HEK293 (cell line): ENCODE data around the gene OR52K1.

ENCODE experiments used
- CTCF ChIA-PET: fragments of 350-600 bp; formaldehyde crosslinking; extraction: SDS; loops from one replicate; lab custom pipeline; 2021; ENCODE audit warnings: antibody characterized with exemption; lab: Yijun Ruan, JAX
- POLR2A ChIA-PET: fragments of 300-600 bp; formaldehyde crosslinking; extraction: SDS; loops from one replicate; lab custom pipeline; 2020; ENCODE audit warnings: antibody characterized with exemption, inconsistent platforms; lab: Yijun Ruan, JAX
- H3K27ac ChIP-seq: fragments of 200-500 bp; sonication (Bioruptor generic); 2 replicates; pipeline ENCODE4 v1.5.1; 2014; ENCODE audit warnings: low read depth, low read length, control low read depth, inconsistent platforms; ENCODE audit errors: extremely low read depth
- H3K36me3 ChIP-seq, 2 experiments: fragments of 200-500 bp in 1 of 2; sonication (Bioruptor generic) in 1 of 2; 1 replicate in 1 of 2; 2 replicates in 1 of 2; pipeline ENCODE4 v1.5.1; 2014 to 2017; ENCODE audit warnings: inconsistent platforms in 2 of 2, low read length in 2 of 2; ENCODE audit not compliant: control insufficient read depth in 2 of 2, insufficient read depth in 1 of 2
- H3K4me1 ChIP-seq: fragments of 200-500 bp; sonication (Bioruptor generic); 2 replicates; pipeline ENCODE4 v1.5.1; 2014; ENCODE audit warnings: mild to moderate bottlenecking, low read length, inconsistent platforms; ENCODE audit not compliant: control insufficient read depth, insufficient read depth
- H3K4me3 ChIP-seq: 2 replicates; pipeline ENCODE4 v1.5.1; 2011; ENCODE audit warnings: low read depth, mild to moderate bottlenecking, control low read depth, low read length, moderate library complexity
- H3K9me3 ChIP-seq: fragments of 200-500 bp; sonication (Bioruptor generic); 2 replicates; pipeline ENCODE4 v1.5.1; 2014; ENCODE audit warnings: low read depth, low read length, inconsistent platforms; ENCODE audit not compliant: control insufficient read depth, insufficient read depth
- GLI2 ChIP-seq: fragments of 450-650 bp; formaldehyde crosslinking; IDR thresholded peaks from 2 replicates; pipeline ENCODE4; 2017; ENCODE audit warnings: missing biosample characterization, missing genetic modification characterization, low read depth, borderline replicate concordance
- PRDM1 ChIP-seq: fragments of 450-650 bp; formaldehyde crosslinking; IDR thresholded peaks from 2 replicates; pipeline ENCODE4; 2016; ENCODE audit warnings: missing biosample characterization, missing genetic modification characterization
- ZNF202 ChIP-seq: fragments of 450-650 bp; formaldehyde crosslinking; IDR thresholded peaks from 2 replicates; pipeline ENCODE4 v1.5.1; 2016; ENCODE audit warnings: missing biosample characterization, missing genetic modification characterization, borderline replicate concordance
- ZNF366 ChIP-seq: fragments of 450-650 bp; formaldehyde crosslinking; conservative IDR thresholded peaks from 2 replicates; pipeline ENCODE4 v1.5.1; 2016; ENCODE audit warnings: missing biosample characterization, missing genetic modification characterization
- ZNF501 ChIP-seq: fragments of 450-650 bp; formaldehyde crosslinking; IDR thresholded peaks from 2 replicates; pipeline ENCODE4 v1.5.1; 2016; ENCODE audit warnings: missing biosample characterization, missing genetic modification characterization
- ZNF596 ChIP-seq: fragments of 450-650 bp; IDR thresholded peaks from 2 replicates; pipeline ENCODE4 v1.5.0; 2018; ENCODE audit warnings: missing biosample characterization, mild to moderate bottlenecking, missing genetic modification characterization, moderate library complexity
- ZNF658 ChIP-seq: fragments of 450-650 bp; formaldehyde crosslinking; IDR thresholded peaks from 2 replicates; pipeline ENCODE4; 2016; ENCODE audit warnings: missing biosample characterization, missing genetic modification characterization
- ZNF768 ChIP-seq: fragments of 450-650 bp; formaldehyde crosslinking; IDR thresholded peaks from 2 replicates; pipeline ENCODE4 v1.5.1; 2018; ENCODE audit warnings: missing biosample characterization, mild to moderate bottlenecking, missing genetic modification characterization
- ZSCAN23 ChIP-seq: fragments of 450-650 bp; formaldehyde crosslinking; IDR thresholded peaks from 2 replicates; pipeline ENCODE4 v1.5.1; 2016; ENCODE audit warnings: missing biosample characterization, missing genetic modification characterization
- TF ChIP-seq, protein P1 (sequence below): fragments of 450-650 bp; formaldehyde crosslinking; IDR thresholded peaks from 2 replicates; pipeline ENCODE4 v1.5.0; 2017; ENCODE audit warnings: missing biosample characterization, missing genetic modification characterization, borderline replicate concordance
- TF ChIP-seq, protein P2 (sequence below): fragments of 450-650 bp; formaldehyde crosslinking; IDR thresholded peaks from 2 replicates; pipeline ENCODE4 v1.5.1; 2016; ENCODE audit warnings: missing biosample characterization, missing genetic modification characterization, borderline replicate concordance
- TF ChIP-seq, protein P3 (sequence below): fragments of 450-650 bp; IDR thresholded peaks from 2 replicates; pipeline ENCODE4 v1.5.1; 2018; ENCODE audit warnings: missing biosample characterization, missing genetic modification characterization
- TF ChIP-seq, protein P4 (sequence below): fragments of 450-650 bp; formaldehyde crosslinking; IDR thresholded peaks from 2 replicates; pipeline ENCODE4 v1.5.1; 2016; ENCODE audit warnings: missing biosample characterization, missing genetic modification characterization

Gene OR52K1

DNA sequence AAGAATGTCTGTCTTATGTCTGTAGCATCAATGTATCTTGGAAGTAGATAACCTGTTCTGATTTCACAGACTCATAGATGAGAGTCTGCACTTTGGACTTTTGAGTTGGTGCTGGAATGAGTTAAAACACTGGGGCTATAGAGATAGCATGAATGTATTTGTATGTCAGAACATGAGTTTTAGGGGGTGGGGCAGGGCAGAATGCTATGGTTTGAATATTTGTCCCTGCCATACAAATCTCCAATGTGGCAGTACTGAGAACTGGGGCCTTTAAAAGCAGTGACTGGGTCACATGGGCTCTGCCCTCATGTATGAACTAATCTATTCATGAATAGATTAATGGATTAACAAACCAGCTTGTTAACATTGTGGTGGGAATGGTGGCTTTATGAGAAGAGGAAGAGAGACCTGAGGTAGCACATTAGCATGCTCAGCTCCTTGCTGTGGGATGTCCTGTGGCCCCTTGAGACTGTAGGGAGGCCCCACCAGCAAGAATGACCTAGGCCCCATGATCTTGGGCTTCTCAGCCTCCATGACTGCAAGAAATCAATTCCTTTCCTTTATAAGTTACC, 15.5 kb upstream of the OR52K1 start (continued):
- TF ChIP-seq, protein P1, sequence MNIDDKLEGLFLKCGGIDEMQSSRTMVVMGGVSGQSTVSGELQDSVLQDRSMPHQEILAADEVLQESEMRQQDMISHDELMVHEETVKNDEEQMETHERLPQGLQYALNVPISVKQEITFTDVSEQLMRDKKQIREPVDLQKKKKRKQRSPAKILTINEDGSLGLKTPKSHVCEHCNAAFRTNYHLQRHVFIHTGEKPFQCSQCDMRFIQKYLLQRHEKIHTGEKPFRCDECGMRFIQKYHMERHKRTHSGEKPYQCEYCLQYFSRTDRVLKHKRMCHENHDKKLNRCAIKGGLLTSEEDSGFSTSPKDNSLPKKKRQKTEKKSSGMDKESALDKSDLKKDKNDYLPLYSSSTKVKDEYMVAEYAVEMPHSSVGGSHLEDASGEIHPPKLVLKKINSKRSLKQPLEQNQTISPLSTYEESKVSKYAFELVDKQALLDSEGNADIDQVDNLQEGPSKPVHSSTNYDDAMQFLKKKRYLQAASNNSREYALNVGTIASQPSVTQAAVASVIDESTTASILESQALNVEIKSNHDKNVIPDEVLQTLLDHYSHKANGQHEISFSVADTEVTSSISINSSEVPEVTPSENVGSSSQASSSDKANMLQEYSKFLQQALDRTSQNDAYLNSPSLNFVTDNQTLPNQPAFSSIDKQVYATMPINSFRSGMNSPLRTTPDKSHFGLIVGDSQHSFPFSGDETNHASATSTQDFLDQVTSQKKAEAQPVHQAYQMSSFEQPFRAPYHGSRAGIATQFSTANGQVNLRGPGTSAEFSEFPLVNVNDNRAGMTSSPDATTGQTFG, result no peak
- TF ChIP-seq ZNF366 (tag by site-specific recombination) (no peak), ZNF768 (tag by site-specific recombination) (no peak), PRDM1 (no peak), ZNF658 (tag by site-specific recombination) (no peak), ZNF501 (tag by site-specific recombination) (no peak)
- TF ChIP-seq, protein P2, sequence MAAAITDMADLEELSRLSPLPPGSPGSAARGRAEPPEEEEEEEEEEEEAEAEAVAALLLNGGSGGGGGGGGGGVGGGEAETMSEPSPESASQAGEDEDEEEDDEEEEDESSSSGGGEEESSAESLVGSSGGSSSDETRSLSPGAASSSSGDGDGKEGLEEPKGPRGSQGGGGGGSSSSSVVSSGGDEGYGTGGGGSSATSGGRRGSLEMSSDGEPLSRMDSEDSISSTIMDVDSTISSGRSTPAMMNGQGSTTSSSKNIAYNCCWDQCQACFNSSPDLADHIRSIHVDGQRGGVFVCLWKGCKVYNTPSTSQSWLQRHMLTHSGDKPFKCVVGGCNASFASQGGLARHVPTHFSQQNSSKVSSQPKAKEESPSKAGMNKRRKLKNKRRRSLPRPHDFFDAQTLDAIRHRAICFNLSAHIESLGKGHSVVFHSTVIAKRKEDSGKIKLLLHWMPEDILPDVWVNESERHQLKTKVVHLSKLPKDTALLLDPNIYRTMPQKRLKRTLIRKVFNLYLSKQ, result no peak

DNA sequence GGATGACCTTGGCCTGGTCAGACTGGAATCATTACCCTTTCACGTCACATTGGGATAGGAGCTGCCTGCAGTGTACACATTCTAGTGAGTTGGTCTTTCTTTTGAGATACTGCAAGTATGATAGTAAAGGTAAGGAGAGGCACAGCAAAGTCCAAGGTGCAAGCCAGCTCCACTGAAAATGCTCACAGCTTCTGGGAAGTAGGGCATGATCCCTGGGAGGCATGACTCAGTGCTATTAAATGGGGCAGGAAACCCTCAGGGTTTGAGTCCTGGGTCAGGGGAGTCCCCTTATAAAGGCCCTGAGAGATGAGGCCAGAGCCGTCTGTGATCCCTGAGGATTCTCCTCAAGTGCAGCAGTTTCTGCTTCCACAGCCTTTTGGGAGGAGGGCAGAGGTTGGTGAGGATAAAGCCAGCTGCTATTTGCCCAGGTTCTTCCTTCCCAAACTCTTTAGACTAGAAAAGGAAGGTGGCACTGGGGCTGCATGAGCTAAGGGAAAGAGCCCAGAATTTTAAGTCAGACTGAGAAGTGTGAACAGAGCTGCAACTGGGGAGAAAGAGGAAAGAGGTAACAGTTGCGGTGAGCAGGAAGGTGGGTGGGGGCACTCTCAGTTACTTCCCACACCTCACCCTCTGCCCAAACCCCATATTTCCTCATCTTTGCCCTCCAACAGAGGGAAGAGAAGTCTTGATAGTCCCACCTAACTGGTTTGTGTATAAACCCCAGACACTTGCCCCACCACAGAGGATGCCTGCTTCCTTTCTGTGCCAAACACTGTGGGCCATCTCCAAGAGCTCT, 14.4 kb upstream of the OR52K1 start:
- Histone ChIP-seq H3K36me3 (no peaks in the 10 kb centered on the region), H3K4me1 (no peaks in the 10 kb centered on the region)
- TF ChIP-seq ZNF202 (no peak), ZSCAN23 (tag by site-specific recombination) (no peak), ZNF596 (tag by site-specific recombination) (no peak), GLI2 (tag by site-specific recombination) (no peak)
- TF ChIP-seq, protein P1, result no peak
- TF ChIP-seq, protein P3, sequence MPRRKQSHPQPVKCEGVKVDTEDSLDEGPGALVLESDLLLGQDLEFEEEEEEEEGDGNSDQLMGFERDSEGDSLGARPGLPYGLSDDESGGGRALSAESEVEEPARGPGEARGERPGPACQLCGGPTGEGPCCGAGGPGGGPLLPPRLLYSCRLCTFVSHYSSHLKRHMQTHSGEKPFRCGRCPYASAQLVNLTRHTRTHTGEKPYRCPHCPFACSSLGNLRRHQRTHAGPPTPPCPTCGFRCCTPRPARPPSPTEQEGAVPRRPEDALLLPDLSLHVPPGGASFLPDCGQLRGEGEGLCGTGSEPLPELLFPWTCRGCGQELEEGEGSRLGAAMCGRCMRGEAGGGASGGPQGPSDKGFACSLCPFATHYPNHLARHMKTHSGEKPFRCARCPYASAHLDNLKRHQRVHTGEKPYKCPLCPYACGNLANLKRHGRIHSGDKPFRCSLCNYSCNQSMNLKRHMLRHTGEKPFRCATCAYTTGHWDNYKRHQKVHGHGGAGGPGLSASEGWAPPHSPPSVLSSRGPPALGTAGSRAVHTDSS (tag by site-specific recombination), result no peak
- TF ChIP-seq, protein P4, sequence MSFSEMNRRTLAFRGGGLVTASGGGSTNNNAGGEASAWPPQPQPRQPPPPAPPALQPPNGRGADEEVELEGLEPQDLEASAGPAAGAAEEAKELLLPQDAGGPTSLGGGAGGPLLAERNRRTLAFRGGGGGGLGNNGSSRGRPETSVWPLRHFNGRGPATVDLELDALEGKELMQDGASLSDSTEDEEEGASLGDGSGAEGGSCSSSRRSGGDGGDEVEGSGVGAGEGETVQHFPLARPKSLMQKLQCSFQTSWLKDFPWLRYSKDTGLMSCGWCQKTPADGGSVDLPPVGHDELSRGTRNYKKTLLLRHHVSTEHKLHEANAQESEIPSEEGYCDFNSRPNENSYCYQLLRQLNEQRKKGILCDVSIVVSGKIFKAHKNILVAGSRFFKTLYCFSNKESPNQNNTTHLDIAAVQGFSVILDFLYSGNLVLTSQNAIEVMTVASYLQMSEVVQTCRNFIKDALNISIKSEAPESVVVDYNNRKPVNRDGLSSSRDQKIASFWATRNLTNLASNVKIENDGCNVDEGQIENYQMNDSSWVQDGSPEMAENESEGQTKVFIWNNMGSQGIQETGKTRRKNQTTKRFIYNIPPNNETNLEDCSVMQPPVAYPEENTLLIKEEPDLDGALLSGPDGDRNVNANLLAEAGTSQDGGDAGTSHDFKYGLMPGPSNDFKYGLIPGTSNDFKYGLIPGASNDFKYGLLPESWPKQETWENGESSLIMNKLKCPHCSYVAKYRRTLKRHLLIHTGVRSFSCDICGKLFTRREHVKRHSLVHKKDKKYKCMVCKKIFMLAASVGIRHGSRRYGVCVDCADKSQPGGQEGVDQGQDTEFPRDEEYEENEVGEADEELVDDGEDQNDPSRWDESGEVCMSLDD (tag by site-specific recombination), result no peak
- TF ChIP-seq, all 188 proteins: peak for 0
- no peak overlapping the region for H3K27ac ChIP-seq
- no peaks in the 10 kb centered on the region for H3K9me3 ChIP-seq
- H3K4me3 ChIP-seq, result no peak overlapping the region
- ChIA-PET POLR2A (no interaction called here), CTCF (interaction anchor here (0.9 kb wide), 1 partner anchor 281 kb away, joined by 6 read pairs; no protein-coding TSS in a partner anchor)
